Measurements from ENCODE around the gene AFF1.

- TF ChIP-seq CTCF (IDR thresholded peaks at IDR 0.05) (no peak), POLR2A (IDR thresholded peaks at IDR 0.05) (no peak)
Measured at GRCh38 chr4:86974551-86974994, 39.8 kb downstream of the AFF1 start.

Measured in esophagus squamous epithelium (tissue), 4 donors.